CD4-positive, alpha-beta T cell treated with Interleukin-1 beta for 1 hour (primary cell): Measurements from ENCODE around the gene ACAA1.
"Not testable (repeated sequence)": the region's sequence is repeated elsewhere in the genome, so short reads cannot be mapped to it uniquely, and the experiment has no call there.

Source experiments
- DNase-seq, 2 donors: peaks; one replicate each; pipeline ENCODE4 v3.0.0-alpha.2; 2020 to 2022

The ACAA1 gene

DNA sequence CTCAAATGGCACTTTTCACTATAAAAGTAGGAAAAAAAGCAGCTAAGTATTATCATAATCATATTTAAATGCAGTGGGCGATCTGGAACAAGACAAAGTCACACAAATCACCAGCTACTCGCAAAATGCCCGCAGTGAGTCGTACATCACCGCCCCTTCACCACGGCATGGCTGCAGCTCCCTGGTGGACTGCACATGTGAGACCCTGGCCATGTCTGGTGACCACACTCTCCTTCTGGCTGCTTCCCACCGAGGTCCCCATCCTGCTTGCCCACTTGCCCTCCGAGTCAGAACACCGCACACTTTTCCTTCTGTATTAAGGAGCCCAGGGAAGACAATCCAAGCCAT is 38.6 kb downstream of the ACAA1 start:
- no peak for DNase-seq

- DNase-seq, result no peak
These were observed 39.2 kb downstream of the ACAA1 start for GRCh38 chr3:38097446-38098375.

GRCh38 chr3:38095669-38096483 is 41.1 kb downstream of the ACAA1 start:
- DNase-seq, result no peak

DNA sequence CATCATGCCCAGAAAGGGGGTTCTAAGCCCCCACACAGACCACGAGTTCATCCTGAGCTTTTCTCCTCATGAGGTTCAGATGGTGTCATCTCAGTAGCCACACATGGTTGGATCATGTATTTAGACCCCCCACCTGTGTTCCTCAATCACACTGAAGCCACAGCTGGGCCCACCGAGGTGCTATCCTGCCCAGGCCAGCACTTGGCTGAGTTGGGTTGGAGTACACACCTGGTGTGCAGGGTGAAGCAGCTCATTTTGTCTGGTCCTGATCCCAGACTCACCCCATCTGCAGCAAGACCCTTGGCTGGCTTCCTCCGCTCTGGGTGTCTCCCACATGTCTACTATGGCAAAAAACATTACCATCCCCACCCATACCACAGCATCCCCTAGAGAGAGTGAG is 41.9 kb downstream of the ACAA1 start:
- DNase-seq, result no peak

- DNase-seq, result no peak
These were observed 46.5 kb downstream of the ACAA1 start for GRCh38 chr3:38090453-38090852.

DNA sequence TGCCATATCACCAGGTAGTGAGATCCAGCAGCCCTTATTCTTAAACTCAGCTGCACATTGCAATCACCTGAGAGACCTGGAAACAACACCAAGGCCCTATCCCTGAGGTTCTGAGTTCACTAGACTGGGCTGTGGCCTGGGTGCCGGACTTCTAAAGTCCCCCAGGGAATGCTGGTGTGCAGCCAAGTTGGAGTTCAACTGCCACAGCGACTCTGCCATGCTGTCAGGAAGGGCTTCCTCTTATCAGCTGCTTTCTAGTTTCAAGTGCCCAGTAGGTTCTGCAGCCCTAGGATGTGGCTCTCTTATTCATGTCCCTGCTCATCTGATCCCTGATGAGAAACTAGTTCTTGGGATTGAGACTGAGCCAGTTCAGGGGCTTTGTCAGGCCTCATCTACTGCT is 47.8 kb downstream of the ACAA1 start:
- no peak for DNase-seq

- no peak for DNase-seq
These were observed 48.5 kb downstream of the ACAA1 start for GRCh38 chr3:38088126-38089078.

GRCh38 chr3:38087278-38087677 is 49.6 kb downstream of the ACAA1 start:
- DNase-seq, result not testable (repeated sequence)

DNA sequence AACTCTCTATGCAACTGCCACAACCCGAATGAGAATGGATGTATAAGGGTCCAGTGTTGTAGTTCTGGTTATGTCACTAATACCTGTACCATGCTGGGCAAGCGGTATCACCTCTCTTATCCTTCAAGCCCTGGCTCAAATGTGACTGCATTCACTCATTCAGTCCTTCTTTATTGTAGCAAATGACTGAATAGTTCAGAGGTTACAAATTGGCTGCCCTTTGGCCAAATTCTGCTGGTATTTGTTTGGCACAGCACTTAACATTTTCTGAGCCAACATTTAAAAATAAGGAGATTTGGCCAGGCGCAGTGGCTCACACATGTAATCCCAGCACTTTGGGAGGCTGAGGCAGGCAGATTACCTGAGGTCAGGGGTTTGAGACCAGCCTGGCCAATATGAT is 50.4 kb downstream of the ACAA1 start:
- DNase-seq, result no peak

DNA sequence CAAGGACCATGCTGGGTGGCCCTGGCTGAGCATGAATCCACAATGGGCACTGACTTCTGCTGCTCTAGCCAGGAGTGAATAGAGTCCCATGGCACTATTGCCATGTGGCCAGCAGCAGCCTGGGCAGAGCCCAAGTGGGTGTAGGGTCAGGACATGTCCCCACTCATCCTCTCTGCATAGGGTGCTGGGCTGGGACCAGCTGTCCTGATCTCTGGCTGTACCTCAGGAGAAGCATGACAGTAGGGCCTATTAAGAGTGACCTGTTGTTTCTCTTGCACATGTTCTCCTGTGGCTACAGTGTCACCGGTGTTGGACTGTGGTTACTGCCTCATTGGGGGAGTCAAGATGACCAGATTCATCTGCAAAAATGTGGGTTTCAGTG is 51.0 kb downstream of the ACAA1 start:
- DNase-seq, result no peak

DNA sequence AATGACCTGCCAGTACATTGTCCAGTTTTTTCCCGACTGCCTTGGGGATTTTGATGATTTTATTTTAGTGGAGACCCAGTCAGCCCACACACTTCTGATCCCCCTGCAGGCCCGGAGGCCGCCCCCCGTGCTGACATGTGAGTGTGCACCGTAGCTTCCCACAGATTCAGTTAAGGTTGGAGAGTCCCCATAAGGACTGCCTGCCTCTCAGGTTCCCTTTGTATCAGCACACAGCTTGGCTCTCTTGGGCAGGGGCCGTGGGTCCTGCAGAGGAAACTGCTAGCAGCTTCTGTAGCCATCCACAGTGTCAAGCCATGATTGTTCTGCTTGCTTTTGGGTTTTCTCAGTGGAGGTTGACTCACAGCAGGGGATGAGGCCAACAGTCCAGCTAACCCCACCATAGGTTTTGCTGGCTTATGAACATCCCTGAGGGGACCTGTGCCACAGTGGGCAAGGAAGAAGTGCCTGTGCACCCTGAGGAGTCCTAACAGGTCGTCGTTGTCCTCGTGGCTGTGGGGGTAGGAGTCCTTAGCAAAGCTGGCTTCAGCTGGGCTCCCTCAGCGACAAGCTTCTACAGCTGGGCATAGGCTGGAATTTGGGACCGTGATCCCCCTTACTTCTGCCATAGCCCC is 51.5 kb downstream of the ACAA1 start:
- DNase-seq, result no peak

DNA sequence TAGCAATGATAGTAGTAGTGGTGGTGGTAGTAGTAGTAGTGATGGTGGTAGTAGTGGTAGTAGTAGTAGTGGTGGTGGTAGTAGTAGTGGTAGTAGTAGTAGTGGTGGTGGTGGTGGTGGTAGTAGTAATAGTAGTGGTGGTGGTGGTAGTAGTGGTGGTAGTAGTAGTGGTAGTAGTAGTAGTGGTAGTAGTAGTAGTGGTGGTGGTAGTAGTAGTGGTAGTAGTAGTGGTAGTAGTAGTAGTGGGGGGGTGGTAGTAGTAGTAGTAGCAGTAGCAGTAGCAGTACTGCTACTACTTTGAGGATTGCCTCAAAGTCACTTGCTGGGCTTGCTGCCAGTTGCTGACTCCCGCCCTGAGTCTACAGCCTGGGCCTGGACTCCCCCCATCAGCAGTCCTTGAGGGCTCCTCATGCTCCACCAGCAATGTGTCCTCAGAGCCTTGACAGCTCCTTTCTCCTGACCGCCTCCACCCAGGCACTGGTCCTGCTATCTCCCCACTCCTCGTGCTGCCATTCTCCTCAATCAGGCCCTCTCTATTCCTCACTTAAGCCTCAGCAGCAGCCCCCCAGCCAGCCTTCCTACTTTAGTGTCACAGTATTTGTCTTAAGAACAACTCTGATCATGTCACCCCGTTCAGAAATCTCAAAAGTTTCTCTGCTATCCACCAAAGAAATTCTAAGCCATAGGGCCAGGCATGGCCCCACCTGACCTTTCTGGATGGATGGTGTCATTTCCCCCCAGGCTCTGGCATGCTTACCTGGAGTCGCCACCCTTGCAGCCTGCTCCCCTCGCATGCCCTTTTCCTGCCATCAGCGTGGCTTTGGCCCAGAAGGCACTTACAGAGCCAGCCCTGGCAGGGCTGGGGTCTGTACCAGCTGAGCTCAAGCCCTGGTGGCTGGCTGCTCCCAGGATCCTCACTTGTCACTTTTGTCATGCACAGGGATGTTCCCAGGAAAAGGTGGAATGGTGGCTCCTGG is 52.3 kb downstream of the ACAA1 start:
- peak; percentile 16 to 38 for DNase-seq

- DNase-seq, result no peak
These were observed 53.0 kb downstream of the ACAA1 start for GRCh38 chr3:38083871-38084333.

- DNase-seq, result not testable (repeated sequence)
These were observed 53.7 kb downstream of the ACAA1 start for GRCh38 chr3:38083254-38083653.

DNA sequence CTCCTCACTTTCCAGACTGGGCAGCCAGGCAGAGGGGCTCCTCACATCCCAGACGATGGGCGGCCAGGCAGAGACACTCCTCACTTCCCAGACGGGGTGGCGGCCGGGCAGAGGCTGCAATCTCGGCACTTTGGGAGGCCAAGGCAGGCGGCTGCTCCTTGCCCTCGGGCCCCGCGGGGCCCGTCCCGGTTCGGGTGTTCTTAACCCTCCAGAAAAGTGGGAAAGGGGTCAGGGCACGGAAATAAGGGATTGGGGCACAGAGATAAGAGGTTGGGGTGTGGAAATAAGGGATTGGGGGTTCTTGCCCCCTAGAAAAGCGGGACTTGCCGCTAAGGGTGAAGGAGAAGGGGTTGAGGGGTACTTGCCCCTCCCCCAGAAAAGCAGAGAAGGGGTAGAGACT is 54.6 kb downstream of the ACAA1 start:
- not testable (repeated sequence) for DNase-seq

- not testable (repeated sequence) for DNase-seq
These were observed 59.9 kb downstream of the ACAA1 start for GRCh38 chr3:38077073-38077472.
